ENCODE measurements around the gene ACTR2.
A peak's percentile ranks its signal among the peaks of the same experiment; 100 is the strongest.
"Not testable (repeated sequence)": the region's sequence is repeated elsewhere in the genome, so short reads cannot be mapped to it uniquely, and the experiment has no call there.

Gene ACTR2

GRCh38 chr2:65227456-65228262 lies at the start of gene ACTR2:
Gene ACTR2, plus strand, starts transcription at chr2:65227831. Its CDS starts 79 bp downstream, at chr2:65227910.
- peak; percentile 98 for DNase-seq

GRCh38 chr2:65182570-65182969 lies 45.1 kb upstream of the ACTR2 start:
- no peak for DNase-seq

- not testable (repeated sequence) for DNase-seq
Measured at GRCh38 chr2:65183406-65183805, 44.2 kb upstream of the ACTR2 start.

- DNase-seq, result no peak
Measured at GRCh38 chr2:65185012-65185411, 42.6 kb upstream of the ACTR2 start.

- no peak for DNase-seq
Measured at GRCh38 chr2:65186093-65186868, 41.4 kb upstream of the ACTR2 start.

- peak; percentile 88 for DNase-seq
Measured at GRCh38 chr2:65186872-65187851, 40.5 kb upstream of the ACTR2 start.

GRCh38 chr2:65193446-65193845 lies 34.2 kb upstream of the ACTR2 start:
- DNase-seq, result no peak

- no peak for DNase-seq
Measured at GRCh38 chr2:65198737-65199136, 28.9 kb upstream of the ACTR2 start.

- no peak for DNase-seq
Measured at GRCh38 chr2:65199166-65199565, 28.5 kb upstream of the ACTR2 start.

GRCh38 chr2:65199891-65200290 lies 27.7 kb upstream of the ACTR2 start:
- DNase-seq, result no peak

- peak; percentile 30 for DNase-seq
Measured at GRCh38 chr2:65204461-65205210, 23.0 kb upstream of the ACTR2 start.

GRCh38 chr2:65212115-65212514 lies 15.5 kb upstream of the ACTR2 start:
- DNase-seq, result no peak

GRCh38 chr2:65212619-65213018 lies 15.0 kb upstream of the ACTR2 start:
- DNase-seq, result no peak

- no peak for DNase-seq
Measured at GRCh38 chr2:65213035-65213434, 14.6 kb upstream of the ACTR2 start.

GRCh38 chr2:65214361-65214760 lies 13.3 kb upstream of the ACTR2 start:
- DNase-seq, result no peak

- no peak for DNase-seq
Measured at GRCh38 chr2:65214843-65215242, 12.8 kb upstream of the ACTR2 start.

- no peak for DNase-seq
Measured at GRCh38 chr2:65215946-65216345, 11.7 kb upstream of the ACTR2 start.

GRCh38 chr2:65220432-65221131 lies 7.0 kb upstream of the ACTR2 start:
- DNase-seq, result no peak

GRCh38 chr2:65221275-65221674 lies 6.4 kb upstream of the ACTR2 start:
- not testable (repeated sequence) for DNase-seq

- DNase-seq, result peak; percentile 64
Measured at GRCh38 chr2:65227020-65227455, 593 bp upstream of the ACTR2 start.

GRCh38 chr2:65228263-65228750 lies 676 bp downstream of the ACTR2 start:
- DNase-seq, result peak; percentile 80
